NOMO-1 (cell line): ENCODE measurements around the gene AK9.

Source experiments
- DNase-seq, 2 experiments: peaks; one replicate each; lab custom pipeline; 2025; ENCODE audit not compliant: unreplicated experiment in 2 of 2; lab: John Stamatoyannopoulos, UW

The AK9 gene

GRCh38 chr6:109515781-109516409, 175.1 kb downstream of the AK9 start:
- DNase-seq = peak; percentile 26 to 64

GRCh38 chr6:109514946-109515345, 176.1 kb downstream of the AK9 start:
- DNase-seq = no peak

GRCh38 chr6:109513571-109514071, 177.4 kb downstream of the AK9 start:
- no peak for DNase-seq

- DNase-seq = no peak
Measured at GRCh38 chr6:109512271-109512817, 178.7 kb downstream of the AK9 start.

- no peak for DNase-seq
Measured at GRCh38 chr6:109511832-109512231, 179.2 kb downstream of the AK9 start.

GRCh38 chr6:109510358-109510757, 180.6 kb downstream of the AK9 start:
- DNase-seq = no peak

- DNase-seq = no peak
Measured at GRCh38 chr6:109508166-109508860, 182.7 kb downstream of the AK9 start.

- DNase-seq = no peak
Measured at GRCh38 chr6:109507490-109508072, 183.4 kb downstream of the AK9 start.

- DNase-seq = no peak
Measured at GRCh38 chr6:109506841-109507240, 184.2 kb downstream of the AK9 start.

- no peak for DNase-seq
Measured at GRCh38 chr6:109506314-109506713, 184.7 kb downstream of the AK9 start.

- DNase-seq = peak in 1 of 2 experiments; percentile 5
Measured at GRCh38 chr6:109503327-109504224, 187.4 kb downstream of the AK9 start.

GRCh38 chr6:109498936-109499335, 192.1 kb downstream of the AK9 start:
- DNase-seq = no peak

- DNase-seq = no peak
Measured at GRCh38 chr6:109498052-109498451, 192.9 kb downstream of the AK9 start.

- DNase-seq = no peak
Measured at GRCh38 chr6:109496036-109496772, 194.8 kb downstream of the AK9 start.

- DNase-seq = peak; percentile 67 to 89
Measured at GRCh38 chr6:109493865-109494264, 197.1 kb downstream of the AK9 start.

- DNase-seq = no peak
Measured at GRCh38 chr6:109491207-109491938, 199.6 kb downstream of the AK9 start.

GRCh38 chr6:109490713-109491112, 200.3 kb downstream of the AK9 start:
- no peak for DNase-seq

- DNase-seq = no peak
Measured at GRCh38 chr6:109488001-109488400, 203.0 kb downstream of the AK9 start.

GRCh38 chr6:109486068-109486467, 204.9 kb downstream of the AK9 start:
- no peak for DNase-seq
